Measurements from ENCODE around the gene LRRC23.
A peak's percentile ranks its signal among the peaks of the same experiment; 100 is the strongest.
"Not testable (repeated sequence)": the region's sequence is repeated elsewhere in the genome, so short reads cannot be mapped to it uniquely, and the experiment has no call there.

Gene LRRC23

GRCh38 chr12:6872073-6873048, 32.3 kb upstream of the LRRC23 start:
- peak; percentile 72 for DNase-seq (ENCODE audit: low read depth)

GRCh38 chr12:6873094-6874014, 31.3 kb upstream of the LRRC23 start, which contains the start of gene SPSB2:
TSS of gene SPSB2 (minus strand) at chr12:6873303. CDS start at chr12:6872901, 402 bp downstream.
- DNase-seq (ENCODE audit: low read depth) = peak; percentile 98

- DNase-seq (ENCODE audit: low read depth) = not testable (repeated sequence)
Measured at GRCh38 chr12:6874015-6874368, 30.6 kb upstream of the LRRC23 start.

GRCh38 chr12:6879824-6880223, 24.8 kb upstream of the LRRC23 start:
- DNase-seq (ENCODE audit: low read depth) = not testable (repeated sequence)

- no peak for DNase-seq (ENCODE audit: low read depth)
Measured at GRCh38 chr12:6883252-6883651, 21.4 kb upstream of the LRRC23 start.

GRCh38 chr12:6883683-6884082, 20.9 kb upstream of the LRRC23 start:
- DNase-seq (ENCODE audit: low read depth) = no peak

- no peak for DNase-seq (ENCODE audit: low read depth)
Measured at GRCh38 chr12:6884539-6884938, 20.1 kb upstream of the LRRC23 start.

- not testable (repeated sequence) for DNase-seq (ENCODE audit: low read depth)
Measured at GRCh38 chr12:6886206-6886999, 18.2 kb upstream of the LRRC23 start.

GRCh38 chr12:6887460-6887859, 17.2 kb upstream of the LRRC23 start:
- no peak for DNase-seq (ENCODE audit: low read depth)

- DNase-seq (ENCODE audit: low read depth) = no peak
Measured at GRCh38 chr12:6888360-6888759, 16.3 kb upstream of the LRRC23 start.

- not testable (repeated sequence) for DNase-seq (ENCODE audit: low read depth)
Measured at GRCh38 chr12:6888794-6889193, 15.8 kb upstream of the LRRC23 start.

GRCh38 chr12:6889775-6890573, 14.6 kb upstream of the LRRC23 start:
- not testable (repeated sequence) for DNase-seq (ENCODE audit: low read depth)

- DNase-seq (ENCODE audit: low read depth) = peak; percentile 98
Measured at GRCh38 chr12:6890789-6891645, 13.6 kb upstream of the LRRC23 start.

- no peak for DNase-seq (ENCODE audit: low read depth)
Measured at GRCh38 chr12:6891646-6892001, 13.0 kb upstream of the LRRC23 start.

GRCh38 chr12:6892683-6893082, 11.9 kb upstream of the LRRC23 start:
- not testable (repeated sequence) for DNase-seq (ENCODE audit: low read depth)

GRCh38 chr12:6894321-6894720, 10.3 kb upstream of the LRRC23 start:
- no peak for DNase-seq (ENCODE audit: low read depth)

- DNase-seq (ENCODE audit: low read depth) = no peak
Measured at GRCh38 chr12:6896846-6897435, 7.7 kb upstream of the LRRC23 start.

- no peak for DNase-seq (ENCODE audit: low read depth)
Measured at GRCh38 chr12:6899427-6899826, 5.2 kb upstream of the LRRC23 start.

- DNase-seq (ENCODE audit: low read depth) = no peak
Measured at GRCh38 chr12:6899837-6900519, 4.6 kb upstream of the LRRC23 start.

All from T follicular helper cell (primary cell).